IPS DF 6.9 (cell line): ENCODE data around the gene SVOPL.
"Not testable (repeated sequence)": the region's sequence is repeated elsewhere in the genome, so short reads cannot be mapped to it uniquely, and the experiment has no call there.

Source experiments
- DNase-seq: peaks from one replicate; pipeline ENCODE4 v3.0.0-alpha.2; 2013; ENCODE audit warnings: low read depth, low spot score
- H3K27ac ChIP-seq: one replicate; pipeline ENCODE4 v1.5.1; 2013; ENCODE audit warnings: low read length, control low read depth
- H3K27me3 ChIP-seq: 2 replicates; pipeline ENCODE4 v1.6.1; 2013; ENCODE audit warnings: mild to moderate bottlenecking, low read length; ENCODE audit not compliant: control insufficient read depth, insufficient read depth
- H3K36me3 ChIP-seq: 2 replicates; pipeline ENCODE4 v1.6.1; 2013; ENCODE audit warnings: low read length; ENCODE audit not compliant: control insufficient read depth, insufficient read depth
- H3K4me1 ChIP-seq: 2 replicates; pipeline ENCODE4 v1.6.1; 2013; ENCODE audit warnings: low read length; ENCODE audit not compliant: control insufficient read depth, insufficient read depth
- H3K4me3 ChIP-seq: 2 replicates; pipeline ENCODE4 v1.5.1; 2013; ENCODE audit warnings: mild to moderate bottlenecking, low read length
- H3K9me3 ChIP-seq: 2 replicates; pipeline ENCODE4 v1.6.1; 2013; ENCODE audit warnings: low read length, inconsistent platforms; ENCODE audit not compliant: control insufficient read depth, insufficient read depth
- WGBS: extraction: QIAGEN DNeasy Blood & Tissue Kit; methylation state at CpG from one replicate; pipeline ENCODE4 v1.1.7; 2013; ENCODE audit warnings: mixed read lengths, missing lambda C conversion rate; ENCODE audit not compliant: insufficient read length, insufficient coverage; 5-methylcytosine and 5-hydroxymethylcytosine counted together

Gene SVOPL

GRCh38 chr7:138705167-138705566 lies 4.0 kb upstream of the SVOPL start:
- no CpG with 5 or more reads among the region's 7 CpGs for WGBS
- no peaks in the 10 kb centered on the region for H3K4me1 ChIP-seq
- H3K4me3 ChIP-seq: no peak overlapping the region
- H3K36me3 ChIP-seq: no peaks in the 10 kb centered on the region
- no peaks in the 10 kb centered on the region for H3K27me3 ChIP-seq
- H3K9me3 ChIP-seq: no peaks in the 10 kb centered on the region
- no peak for DNase-seq
- no peak overlapping the region for H3K27ac ChIP-seq

GRCh38 chr7:138701537-138701923 lies 368 bp upstream of the SVOPL start:
- H3K4me1 ChIP-seq: no peaks in the 10 kb centered on the region
- H3K27ac ChIP-seq: no peak overlapping the region
- H3K27me3 ChIP-seq: no peaks in the 10 kb centered on the region
- no peaks in the 10 kb centered on the region for H3K36me3 ChIP-seq
- no peaks in the 10 kb centered on the region for H3K9me3 ChIP-seq
- WGBS: no CpG with 5 or more reads among the region's 2 CpGs
- H3K4me3 ChIP-seq: no peak overlapping the region
- no peak for DNase-seq

- Histone ChIP-seq H3K9me3 (no peaks in the 10 kb centered on the region), H3K27me3 (no peaks in the 10 kb centered on the region), H3K27ac (no peak overlapping the region), H3K4me3 (no peak overlapping the region), H3K36me3 (no peaks in the 10 kb centered on the region), H3K4me1 (no peaks in the 10 kb centered on the region)
- no CpG with 5 or more reads among the region's 9 CpGs for WGBS
- DNase-seq: no peak
Observed at GRCh38 chr7:138699661-138700060, 1.5 kb downstream of the SVOPL start.

- Histone ChIP-seq H3K27ac (no peak overlapping the region), H3K4me3 (no peak overlapping the region), H3K36me3 (no peaks in the 10 kb centered on the region), H3K4me1 (no peaks in the 10 kb centered on the region), H3K9me3 (no peaks in the 10 kb centered on the region), H3K27me3 (no peaks in the 10 kb centered on the region)
- no CpG with 5 or more reads among the region's 7 CpGs for WGBS
- no peak for DNase-seq
Observed at GRCh38 chr7:138698281-138698680, 2.9 kb downstream of the SVOPL start.

- no peaks in the 10 kb centered on the region for H3K9me3 ChIP-seq
- H3K36me3 ChIP-seq: no peaks in the 10 kb centered on the region
- H3K27me3 ChIP-seq: no peaks in the 10 kb centered on the region
- no CpG with 5 or more reads among the region's 2 CpGs for WGBS
- no peaks in the 10 kb centered on the region for H3K4me1 ChIP-seq
- H3K4me3 ChIP-seq: no peak overlapping the region
- DNase-seq: no peak
- no peak overlapping the region for H3K27ac ChIP-seq
Observed at GRCh38 chr7:138697535-138698182, 3.5 kb downstream of the SVOPL start.

DNA sequence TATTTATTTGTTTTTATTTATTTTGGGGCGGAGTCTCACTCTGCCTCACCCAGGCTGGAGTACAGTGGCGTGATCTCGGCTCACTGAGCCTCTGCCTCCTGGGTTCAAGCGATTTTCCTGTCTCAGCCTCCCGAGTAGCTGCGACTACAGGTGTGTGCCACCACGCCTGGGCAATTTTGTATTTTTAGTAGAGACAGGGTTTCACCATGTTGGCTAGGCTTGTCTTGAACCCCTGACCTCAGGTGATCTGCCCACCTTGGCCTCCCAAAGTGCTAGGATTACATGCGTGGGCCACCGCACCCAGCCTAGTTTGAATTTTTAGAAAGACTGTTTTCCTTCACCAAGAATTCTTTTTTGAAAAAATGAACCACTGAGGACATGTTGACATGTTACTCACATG lies 5.4 kb downstream of the SVOPL start:
- not testable (repeated sequence) for H3K9me3 ChIP-seq, H3K4me3 ChIP-seq, H3K27ac ChIP-seq, H3K36me3 ChIP-seq, DNase-seq, H3K4me1 ChIP-seq, H3K27me3 ChIP-seq
- WGBS: no CpG with 5 or more reads among the region's 9 CpGs

DNA sequence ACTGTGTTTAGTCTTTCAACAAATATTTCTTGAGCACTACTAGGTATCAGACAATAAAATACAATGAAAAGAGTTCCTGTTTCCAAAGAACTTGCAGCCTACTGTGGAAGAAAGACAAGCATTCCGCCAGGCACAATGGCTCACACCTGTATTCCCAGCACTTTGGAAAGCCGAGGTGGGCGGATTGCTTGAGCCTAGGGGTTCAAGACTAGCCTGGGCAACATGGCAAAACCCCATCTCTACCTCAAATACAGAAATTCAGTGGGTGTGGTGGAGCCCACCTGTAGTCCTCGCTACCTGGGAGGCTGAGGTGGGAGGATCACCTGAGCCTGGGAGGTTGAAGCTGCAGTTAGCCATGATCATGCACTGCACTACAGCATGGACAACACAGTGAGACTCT lies 6.1 kb downstream of the SVOPL start:
- no CpG with 5 or more reads among the region's 4 CpGs for WGBS
- H3K36me3 ChIP-seq: no peaks in the 10 kb centered on the region
- no peak for DNase-seq
- no peaks in the 10 kb centered on the region for H3K9me3 ChIP-seq
- no peak overlapping the region for H3K27ac ChIP-seq
- H3K4me3 ChIP-seq: no peak overlapping the region
- no peaks in the 10 kb centered on the region for H3K4me1 ChIP-seq
- no peaks in the 10 kb centered on the region for H3K27me3 ChIP-seq

- H3K27me3 ChIP-seq: no peaks in the 10 kb centered on the region
- no peaks in the 10 kb centered on the region for H3K36me3 ChIP-seq
- H3K27ac ChIP-seq: no peak overlapping the region
- H3K4me3 ChIP-seq: no peak overlapping the region
- WGBS: no CpG with 5 or more reads among the region's 5 CpGs
- DNase-seq: no peak
- H3K4me1 ChIP-seq: no peaks in the 10 kb centered on the region
- no peaks in the 10 kb centered on the region for H3K9me3 ChIP-seq
Observed at GRCh38 chr7:138691178-138691577, 10.0 kb downstream of the SVOPL start.

- Histone ChIP-seq H3K9me3 (no peaks in the 10 kb centered on the region), H3K4me1 (no peaks in the 10 kb centered on the region), H3K36me3 (no peaks in the 10 kb centered on the region), H3K4me3 (no peak overlapping the region), H3K27me3 (no peaks in the 10 kb centered on the region), H3K27ac (no peak overlapping the region)
- WGBS: 100% methylated on average over 1 of the region's 2 CpGs
- no peak for DNase-seq
Observed at GRCh38 chr7:138690495-138690894, 10.7 kb downstream of the SVOPL start.

DNA sequence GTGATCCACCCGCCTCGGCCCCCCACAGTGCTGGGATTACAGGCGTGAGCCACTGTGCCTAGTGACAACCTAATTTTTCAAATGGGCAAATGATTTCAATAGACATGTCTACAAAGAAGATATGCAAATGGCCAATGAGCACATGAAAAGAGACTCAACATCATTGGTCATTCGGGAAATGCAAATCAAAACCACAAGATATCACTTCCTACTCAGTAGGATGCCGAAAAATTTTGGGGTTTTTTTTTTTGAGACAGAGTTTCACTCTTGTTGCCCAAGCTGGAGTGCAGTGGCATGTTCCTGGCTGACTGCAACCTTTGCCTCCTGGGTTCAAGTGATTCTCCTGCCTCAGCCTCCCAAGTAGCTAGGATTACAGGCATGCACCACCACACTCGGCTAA lies 13.1 kb downstream of the SVOPL start:
- not testable (repeated sequence) for H3K27ac ChIP-seq, H3K4me1 ChIP-seq, H3K9me3 ChIP-seq, H3K36me3 ChIP-seq, H3K4me3 ChIP-seq, DNase-seq, H3K27me3 ChIP-seq
- WGBS: no CpG with 5 or more reads among the region's 6 CpGs

- no peaks in the 10 kb centered on the region for H3K4me1 ChIP-seq
- H3K4me3 ChIP-seq: no peak overlapping the region
- no peak for DNase-seq
- H3K9me3 ChIP-seq: no peaks in the 10 kb centered on the region
- no CpG with 5 or more reads among the region's 3 CpGs for WGBS
- H3K27me3 ChIP-seq: no peaks in the 10 kb centered on the region
- H3K36me3 ChIP-seq: no peaks in the 10 kb centered on the region
- H3K27ac ChIP-seq: no peak overlapping the region
Observed at GRCh38 chr7:138684340-138684739, 16.8 kb downstream of the SVOPL start.
